HG03439 (cell line): ENCODE measurements around the gene ZNF385C.

Experiments used
- ATAC-seq: cut with Tn5 transposase; IDR thresholded peaks from one replicate; pipeline ENCODE4 v1.9.1; 2021; ENCODE audit warnings: mild to moderate bottlenecking, moderate library complexity; ENCODE audit not compliant: unreplicated experiment

Gene ZNF385C

GRCh38 chr17:42001729-42002128 lies 96.5 kb downstream of the ZNF385C start:
- no peak for ATAC-seq

- no peak for ATAC-seq
Observed at GRCh38 chr17:42000413-42001133, 97.7 kb downstream of the ZNF385C start.

GRCh38 chr17:41998497-41998896 lies 99.8 kb downstream of the ZNF385C start:
- no peak for ATAC-seq

- no peak for ATAC-seq
Observed at GRCh38 chr17:41996855-41997164, 101.5 kb downstream of the ZNF385C start.

GRCh38 chr17:41992576-41992975 lies 105.7 kb downstream of the ZNF385C start:
- ATAC-seq, result no peak

GRCh38 chr17:41989702-41990419 lies 108.4 kb downstream of the ZNF385C start:
- no peak for ATAC-seq

- ATAC-seq, result no peak
Observed at GRCh38 chr17:41988418-41988817, 109.9 kb downstream of the ZNF385C start.

- no peak for ATAC-seq
Observed at GRCh38 chr17:41987642-41988041, 110.6 kb downstream of the ZNF385C start.

- no peak for ATAC-seq
Observed at GRCh38 chr17:41986634-41987033, 111.6 kb downstream of the ZNF385C start.

GRCh38 chr17:41985919-41986318 lies 112.4 kb downstream of the ZNF385C start:
- no peak for ATAC-seq

GRCh38 chr17:41984454-41984853 lies 113.8 kb downstream of the ZNF385C start:
- no peak for ATAC-seq

GRCh38 chr17:41982026-41982760 lies 116.1 kb downstream of the ZNF385C start:
- no peak for ATAC-seq

GRCh38 chr17:41977991-41978390 lies 120.3 kb downstream of the ZNF385C start:
- no peak for ATAC-seq

GRCh38 chr17:41976142-41976768 lies 122.0 kb downstream of the ZNF385C start:
- ATAC-seq, result no peak
